Activated CD8-positive, alpha-beta T cell treated with anti-CD3 and anti-CD28 coated beads for 36 hours (primary cell): ENCODE measurements around the gene FAM3A. TPM values are rescaled to one million over a fixed set of nuclear protein-coding genes. Genes with fewer than 3 reads are reported as not detected.
"Not testable (repeated sequence)": the region's sequence is repeated elsewhere in the genome, so short reads cannot be mapped to it uniquely, and the experiment has no call there.

ENCODE experiments used
- ATAC-seq: fragments of 200-7000 bp; cut with Tn5 transposase; one replicate; pipeline ENCODE4 v1.10.0; 2021; ENCODE audit warnings: mild to moderate bottlenecking, moderate library complexity
- CTCF ChIA-PET: fragments of 350-600 bp; sonication (Branson Sonifier 250); formaldehyde crosslinking; loops from one replicate; lab custom pipeline; 2021; ENCODE audit warnings: antibody characterized with exemption; lab: Charles Lee
- POLR2A ChIA-PET: fragments of 350-600 bp; sonication (Branson Sonifier 250); formaldehyde crosslinking; loops from one replicate; lab custom pipeline; 2021; ENCODE audit warnings: antibody characterized with exemption; lab: Charles Lee
- DNase-seq: peaks from one replicate; pipeline ENCODE4 v3.0.0-alpha.2; 2020
- H3K27ac Mint-ChIP-seq: one replicate; pipeline ENCODE4 v1.8.0; 2021; ENCODE audit warnings: mild to moderate bottlenecking, mixed read lengths
- H3K27me3 Mint-ChIP-seq: one replicate; pipeline ENCODE4 v1.8.0; 2021; ENCODE audit warnings: mixed read lengths
- H3K36me3 Mint-ChIP-seq: one replicate; pipeline ENCODE4 v1.8.0; 2021; ENCODE audit warnings: low read depth, mixed read lengths
- H3K4me1 Mint-ChIP-seq: one replicate; pipeline ENCODE4 v1.8.0; 2021; ENCODE audit warnings: low read depth, mixed read lengths
- H3K4me3 Mint-ChIP-seq: one replicate; pipeline ENCODE4 v1.8.0; 2021; ENCODE audit warnings: mild to moderate bottlenecking, moderate library complexity, mixed read lengths
- H3K9me3 Mint-ChIP-seq: one replicate; pipeline ENCODE4 v1.8.0; 2021; ENCODE audit warnings: mixed read lengths
- intact Hi-C: fragments of 100-400 bp; cut with micrococcal nuclease; formaldehyde crosslinking; loops from one replicate; pipeline ENCODE4 v1.10.0; 2022
- total RNA-seq, 2 experiments: library from RNA; stranded (reverse); gene quantifications; one replicate each; pipeline ENCODE4 v1.2.3, GENCODE V29; 2021
- TF ChIP-seq, protein P1 (sequence below): fragments of 200-600 bp; IDR thresholded peaks from one replicate; pipeline ENCODE4 v1.8.0; 2022; ENCODE audit warnings: antibody characterized with exemption, mild to moderate bottlenecking

The FAM3A gene, protein sequence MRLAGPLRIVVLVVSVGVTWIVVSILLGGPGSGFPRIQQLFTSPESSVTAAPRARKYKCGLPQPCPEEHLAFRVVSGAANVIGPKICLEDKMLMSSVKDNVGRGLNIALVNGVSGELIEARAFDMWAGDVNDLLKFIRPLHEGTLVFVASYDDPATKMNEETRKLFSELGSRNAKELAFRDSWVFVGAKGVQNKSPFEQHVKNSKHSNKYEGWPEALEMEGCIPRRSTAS
- total RNA-seq = 10 to 100 TPM; 27.9 to 31.9 TPM

DNA sequence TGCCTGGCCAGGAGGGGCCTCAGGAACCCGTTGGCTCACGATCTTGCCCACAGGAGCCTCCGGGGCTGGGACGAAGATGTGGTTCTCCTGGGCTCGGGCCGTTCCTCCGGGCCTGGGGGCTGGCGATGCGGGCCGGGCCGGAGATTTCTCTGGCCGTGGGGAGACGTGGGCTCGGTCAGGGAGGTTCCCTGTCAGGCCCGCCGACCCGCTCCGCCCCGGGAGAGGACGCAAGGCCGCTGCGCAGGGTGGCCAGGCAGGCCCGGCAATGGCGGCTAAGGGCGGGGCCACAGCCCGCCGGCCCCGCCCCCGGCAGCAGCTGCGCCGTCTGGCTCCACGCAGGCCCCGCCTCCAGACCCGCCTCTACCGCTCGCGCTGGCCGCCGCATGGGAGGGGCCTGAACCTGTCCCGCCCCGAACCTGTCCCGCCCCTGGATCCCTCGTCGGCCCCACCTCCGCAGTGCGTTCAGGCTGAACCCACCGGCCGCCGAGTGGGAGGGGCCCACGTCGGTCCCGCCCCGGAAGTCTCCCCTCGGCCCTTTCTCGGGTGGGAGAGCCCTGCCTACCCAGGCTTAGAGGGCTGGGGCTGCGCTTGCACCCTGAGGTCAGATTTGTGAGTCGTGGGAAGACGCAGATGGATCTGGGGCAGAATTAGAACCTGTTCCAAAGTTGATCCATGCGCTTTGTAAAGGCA is at the start of gene FAM3A:
FAM3A (minus strand) TSS at position 267 of the 690 bp plus-strand sequence. CDS start 460 bp downstream, outside the sequence.
- CTCF ChIA-PET = interaction anchor here (1.4 kb wide), 1 partner anchor 24 kb away, joined by 4 read pairs; no protein-coding TSS in a partner anchor

DNA sequence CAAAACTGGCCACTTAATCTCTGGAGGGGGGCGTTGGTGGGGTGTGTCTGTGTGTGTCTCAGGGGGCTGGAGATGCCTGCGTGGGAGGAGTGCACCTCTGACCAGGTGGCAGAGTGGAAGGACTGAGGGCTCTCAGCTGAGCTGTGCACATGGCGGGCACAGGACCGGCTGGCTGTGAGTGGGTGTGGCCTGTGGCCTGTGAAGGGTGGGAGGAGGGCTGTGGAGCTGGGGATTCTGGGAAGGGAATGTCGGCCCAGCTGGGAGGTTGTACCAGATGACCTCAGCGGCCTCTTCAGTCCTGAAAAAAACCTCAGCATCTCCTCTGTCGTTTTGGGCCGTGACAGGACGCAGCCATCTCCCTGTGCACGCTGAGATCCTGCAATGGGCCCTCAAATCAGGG is 46.3 kb upstream of the FAM3A start:
- DNase-seq, H3K27ac Mint-ChIP-seq, H3K9me3 Mint-ChIP-seq, H3K27me3 Mint-ChIP-seq, H3K4me3 Mint-ChIP-seq, H3K36me3 Mint-ChIP-seq, CTCF ChIA-PET, POLR2A ChIA-PET, ATAC-seq, intact Hi-C loops, H3K4me1 Mint-ChIP-seq: not testable (repeated sequence)

More for the DNA sequence above, at the start of gene FAM3A:
- ATAC-seq = peak; percentile 99
- peak; percentile 93 for DNase-seq
- Mint-ChIP-seq H3K9me3 (no peaks in the 10 kb centered on the region), H3K4me3 (peak within 1 kb of the TSS; percentile 82), H3K27me3 (no peaks in the 10 kb centered on the region), H3K27ac (peak within 1 kb of the TSS; percentile 92), H3K4me1 (peaks cover 29% of the 10 kb centered on the region), H3K36me3 (peaks cover 14% of the 10 kb centered on the region)
- TF ChIP-seq, protein P1, sequence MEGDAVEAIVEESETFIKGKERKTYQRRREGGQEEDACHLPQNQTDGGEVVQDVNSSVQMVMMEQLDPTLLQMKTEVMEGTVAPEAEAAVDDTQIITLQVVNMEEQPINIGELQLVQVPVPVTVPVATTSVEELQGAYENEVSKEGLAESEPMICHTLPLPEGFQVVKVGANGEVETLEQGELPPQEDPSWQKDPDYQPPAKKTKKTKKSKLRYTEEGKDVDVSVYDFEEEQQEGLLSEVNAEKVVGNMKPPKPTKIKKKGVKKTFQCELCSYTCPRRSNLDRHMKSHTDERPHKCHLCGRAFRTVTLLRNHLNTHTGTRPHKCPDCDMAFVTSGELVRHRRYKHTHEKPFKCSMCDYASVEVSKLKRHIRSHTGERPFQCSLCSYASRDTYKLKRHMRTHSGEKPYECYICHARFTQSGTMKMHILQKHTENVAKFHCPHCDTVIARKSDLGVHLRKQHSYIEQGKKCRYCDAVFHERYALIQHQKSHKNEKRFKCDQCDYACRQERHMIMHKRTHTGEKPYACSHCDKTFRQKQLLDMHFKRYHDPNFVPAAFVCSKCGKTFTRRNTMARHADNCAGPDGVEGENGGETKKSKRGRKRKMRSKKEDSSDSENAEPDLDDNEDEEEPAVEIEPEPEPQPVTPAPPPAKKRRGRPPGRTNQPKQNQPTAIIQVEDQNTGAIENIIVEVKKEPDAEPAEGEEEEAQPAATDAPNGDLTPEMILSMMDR = no peak
- POLR2A ChIA-PET = interaction anchor here (1.0 to 1.7 kb wide), 5 partner anchors 16 to 31 kb away, joined by 3 to 5 read pairs (median 3); partner anchors contain the start of genes G6PD, SLC10A3 and UBL4A
- intact Hi-C loops = no loop called here

DNA sequence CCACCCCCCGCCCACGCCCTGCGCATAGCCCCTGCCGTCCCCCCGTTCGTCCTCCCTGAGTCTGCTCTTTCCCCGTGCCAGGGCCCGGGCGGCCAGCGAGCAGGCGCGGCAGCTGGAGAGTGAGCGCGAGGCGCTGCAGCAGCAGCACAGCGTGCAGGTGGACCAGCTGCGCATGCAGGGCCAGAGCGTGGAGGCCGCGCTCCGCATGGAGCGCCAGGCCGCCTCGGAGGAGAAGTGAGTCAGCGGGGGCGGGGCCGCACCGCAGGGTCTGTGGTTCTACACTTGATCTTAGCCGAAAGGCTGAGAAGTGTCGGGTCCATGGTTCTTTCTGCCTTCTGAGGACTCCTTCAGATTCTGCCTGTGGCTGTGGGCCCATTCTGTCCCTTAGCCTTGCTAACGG is 44.3 kb upstream of the FAM3A start:
- H3K36me3 Mint-ChIP-seq, H3K27ac Mint-ChIP-seq, H3K27me3 Mint-ChIP-seq, H3K4me3 Mint-ChIP-seq, H3K4me1 Mint-ChIP-seq, H3K9me3 Mint-ChIP-seq, intact Hi-C loops, DNase-seq, CTCF ChIA-PET, ATAC-seq, POLR2A ChIA-PET: not testable (repeated sequence)

DNA sequence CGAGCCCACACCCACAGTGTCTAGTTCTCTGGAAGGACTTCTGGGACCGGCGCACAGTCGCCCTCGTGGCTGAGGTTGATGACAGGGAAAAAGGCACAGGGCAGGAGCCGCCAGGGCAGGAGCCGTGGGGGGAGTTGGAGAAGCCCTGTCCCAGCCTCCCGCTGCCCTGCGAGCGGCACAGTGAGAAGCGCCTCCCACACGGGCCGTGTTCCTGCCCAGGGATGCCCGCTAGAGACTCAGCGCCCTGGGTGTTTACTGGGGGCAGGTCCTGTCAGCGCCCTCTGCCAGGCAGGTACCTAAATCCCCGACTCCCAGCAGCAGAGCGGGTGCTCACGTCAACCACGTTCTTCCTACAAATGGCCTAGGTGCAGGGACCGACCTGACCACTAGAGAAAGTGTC is 42.9 kb upstream of the FAM3A start:
- H3K4me3 Mint-ChIP-seq, intact Hi-C loops, DNase-seq, ATAC-seq, H3K9me3 Mint-ChIP-seq, H3K27ac Mint-ChIP-seq, POLR2A ChIA-PET, H3K4me1 Mint-ChIP-seq, H3K27me3 Mint-ChIP-seq, CTCF ChIA-PET, H3K36me3 Mint-ChIP-seq: not testable (repeated sequence)

DNA sequence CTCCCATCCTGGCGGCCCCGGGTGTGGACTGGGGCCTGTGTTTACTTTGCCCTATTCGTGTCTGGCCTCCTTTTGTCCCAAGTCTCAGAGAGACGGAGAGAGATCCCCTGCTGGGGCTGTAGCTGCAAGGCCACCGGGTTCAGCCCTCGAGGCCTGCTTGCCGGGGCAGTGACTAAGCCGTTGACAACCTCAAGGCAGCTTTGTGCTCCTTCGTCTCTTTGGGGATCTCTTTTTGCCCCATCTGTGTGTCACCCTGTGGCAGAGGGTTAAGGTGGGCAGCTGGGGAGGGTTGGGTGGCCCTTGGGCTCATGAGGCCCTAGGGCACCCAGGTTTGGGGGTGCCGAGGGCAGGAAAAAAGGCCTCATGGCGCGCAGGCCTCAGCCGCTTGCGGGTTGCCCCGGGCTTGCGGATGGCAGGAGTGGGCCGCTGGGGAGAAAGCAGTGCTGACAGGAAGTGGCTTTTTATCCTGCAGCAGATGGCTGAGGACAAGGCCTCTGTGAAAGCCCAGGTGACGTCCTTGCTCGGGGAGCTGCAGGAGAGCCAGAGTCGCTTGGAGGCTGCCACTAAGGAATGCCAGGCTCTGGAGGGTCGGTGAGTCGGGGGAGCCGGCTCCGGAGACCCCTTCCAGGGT is 42.1 kb upstream of the FAM3A start:
- POLR2A ChIA-PET, CTCF ChIA-PET, H3K9me3 Mint-ChIP-seq, intact Hi-C loops, DNase-seq, H3K27me3 Mint-ChIP-seq, H3K4me1 Mint-ChIP-seq, H3K36me3 Mint-ChIP-seq, H3K4me3 Mint-ChIP-seq, H3K27ac Mint-ChIP-seq: not testable (repeated sequence)
- peak; percentile 87 for ATAC-seq

DNA sequence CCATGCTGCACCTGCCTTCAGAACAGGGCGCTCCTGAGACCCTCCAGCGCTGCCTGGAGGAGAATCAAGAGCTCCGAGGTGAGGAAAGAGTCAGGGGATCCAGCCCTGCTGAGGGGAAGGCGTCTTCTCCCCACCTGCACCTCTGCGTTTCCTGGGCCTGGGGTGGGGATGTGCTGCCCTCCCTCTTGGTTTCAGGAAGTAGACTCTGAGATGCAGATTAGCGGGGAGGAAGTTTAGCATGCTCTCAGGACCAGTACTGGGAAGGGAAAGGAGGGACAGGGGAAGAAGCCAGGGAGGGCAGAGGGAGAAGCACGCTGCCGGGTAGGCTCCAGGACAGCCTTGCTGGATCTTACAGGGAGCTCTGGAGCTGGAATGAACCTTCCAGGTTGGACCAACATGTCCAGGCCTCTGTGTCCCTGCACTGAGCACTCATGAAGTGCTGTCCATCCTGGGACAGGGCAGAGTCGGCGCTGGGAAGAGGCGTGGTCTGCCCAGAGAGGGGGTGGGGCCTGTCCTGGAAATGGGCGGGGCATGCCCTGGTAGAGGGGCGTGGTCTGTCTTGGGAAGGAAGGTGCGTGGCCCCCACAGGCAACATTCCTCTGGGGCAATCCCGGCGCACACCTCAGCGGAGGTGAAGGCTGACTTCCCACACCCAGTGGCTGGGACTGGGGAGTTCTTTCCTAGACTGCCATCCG is 36.2 kb upstream of the FAM3A start:
- POLR2A ChIA-PET, H3K9me3 Mint-ChIP-seq, ATAC-seq, H3K4me3 Mint-ChIP-seq, H3K27ac Mint-ChIP-seq, DNase-seq, intact Hi-C loops, H3K27me3 Mint-ChIP-seq, CTCF ChIA-PET: not testable (repeated sequence)
- Mint-ChIP-seq H3K36me3 (peaks cover 22% of the 10 kb centered on the region), H3K4me1 (peaks cover 26% of the 10 kb centered on the region)

DNA sequence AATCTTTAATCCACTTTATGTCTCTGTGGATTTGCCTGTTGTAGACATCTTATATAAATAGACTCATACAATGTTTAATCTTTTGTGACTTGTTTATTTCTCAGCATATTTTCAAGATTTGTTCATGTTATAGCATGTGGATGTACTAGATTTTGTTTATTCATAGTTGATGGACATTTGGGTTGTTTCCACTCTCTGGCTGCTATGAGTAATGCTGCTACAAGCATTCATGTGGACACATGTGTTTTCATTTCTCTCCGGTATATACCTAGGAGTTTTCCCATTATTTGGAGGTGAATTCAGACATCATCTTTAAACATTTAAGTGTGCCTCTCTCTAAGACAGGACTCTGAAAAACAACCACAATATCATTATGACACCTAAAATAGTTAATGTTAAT is 33.7 kb upstream of the FAM3A start:
- Mint-ChIP-seq H3K27ac (peak overlapping the region; percentile 77), H3K4me3 (peak overlapping the region; percentile 97), H3K4me1 (peaks cover 36% of the 10 kb centered on the region), H3K9me3 (no peaks in the 10 kb centered on the region), H3K27me3 (no peaks in the 10 kb centered on the region), H3K36me3 (peaks cover 36% of the 10 kb centered on the region)
- CTCF ChIA-PET = no interaction called here
- POLR2A ChIA-PET = no interaction called here
- DNase-seq = no peak
- intact Hi-C loops = no loop called here
- ATAC-seq = no peak
- TF ChIP-seq, protein P1 = no peak
